IPS-18a (cell line): ENCODE results near the gene ARSD.
"Not testable (repeated sequence)": the region's sequence is repeated elsewhere in the genome, so short reads cannot be mapped to it uniquely, and the experiment has no call there.

ENCODE experiments used
- H3K27ac ChIP-seq: one replicate; pipeline ENCODE4 v1.5.1; 2013; ENCODE audit warnings: low read length
- H3K27me3 ChIP-seq: one replicate; pipeline ENCODE4 v1.6.1; 2013; ENCODE audit warnings: mild to moderate bottlenecking, low read length; ENCODE audit not compliant: control insufficient read depth, insufficient read depth
- H3K36me3 ChIP-seq: one replicate; pipeline ENCODE4 v1.6.1; 2013; ENCODE audit warnings: low read depth, low read length; ENCODE audit not compliant: control insufficient read depth
- H3K4me1 ChIP-seq: one replicate; pipeline ENCODE4 v1.6.1; 2013; ENCODE audit warnings: low read depth, low read length; ENCODE audit not compliant: control insufficient read depth
- H3K4me3 ChIP-seq: one replicate; pipeline ENCODE4 v1.5.1; 2013; ENCODE audit warnings: low read length
- H3K9ac ChIP-seq: one replicate; pipeline ENCODE4 v1.6.1; 2013; ENCODE audit warnings: mild to moderate bottlenecking, low read length, moderate library complexity
- H3K9me3 ChIP-seq: one replicate; pipeline ENCODE4 v1.6.1; 2013; ENCODE audit warnings: low read depth, low read length; ENCODE audit not compliant: control insufficient read depth

ARSD gene

DNA sequence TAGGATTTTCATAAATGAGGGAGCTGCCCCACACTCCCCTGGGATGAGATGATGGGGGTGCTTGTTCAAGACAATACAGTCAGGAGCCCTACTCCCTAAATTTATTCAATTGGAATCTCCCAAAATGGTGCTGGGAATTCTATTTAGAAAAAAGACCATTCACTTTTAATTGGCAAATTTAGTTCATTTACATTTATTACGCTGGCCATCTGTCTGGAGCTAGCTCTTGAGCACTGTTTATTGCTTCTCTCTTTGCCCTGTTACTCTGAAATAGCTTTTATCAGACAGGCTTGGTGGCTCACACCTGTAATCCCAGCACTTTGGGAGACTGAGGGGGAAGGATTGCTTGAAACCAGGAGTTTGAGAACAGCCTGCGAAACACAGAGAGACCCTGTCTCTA lies 2.0 kb upstream of the ARSD start:
- no peaks in the 10 kb centered on the region for H3K36me3 ChIP-seq
- H3K9me3 ChIP-seq = no peaks in the 10 kb centered on the region
- no peak overlapping the region for H3K27ac ChIP-seq
- H3K27me3 ChIP-seq = no peaks in the 10 kb centered on the region
- H3K9ac ChIP-seq = peak overlapping the region; percentile 10
- no peak overlapping the region for H3K4me3 ChIP-seq
- peaks cover 18% of the 10 kb centered on the region for H3K4me1 ChIP-seq

- H3K9me3 ChIP-seq = no peaks in the 10 kb centered on the region
- peak overlapping the region; percentile 94 for H3K9ac ChIP-seq
- peaks cover 25% of the 10 kb centered on the region for H3K4me1 ChIP-seq
- H3K27ac ChIP-seq = peak overlapping the region; percentile 83
- peak overlapping the region; percentile 68 for H3K4me3 ChIP-seq
- H3K27me3 ChIP-seq = no peaks in the 10 kb centered on the region
- H3K36me3 ChIP-seq = no peaks in the 10 kb centered on the region
Measured at GRCh38 chrX:2928191-2928582, 952 bp downstream of the ARSD start.

GRCh38 chrX:2926664-2927275 lies 2.4 kb downstream of the ARSD start:
- H3K9ac ChIP-seq = no peak overlapping the region
- H3K4me1 ChIP-seq = peaks cover 20% of the 10 kb centered on the region
- no peaks in the 10 kb centered on the region for H3K27me3 ChIP-seq
- H3K27ac ChIP-seq = no peak overlapping the region
- no peaks in the 10 kb centered on the region for H3K36me3 ChIP-seq
- no peaks in the 10 kb centered on the region for H3K9me3 ChIP-seq
- H3K4me3 ChIP-seq = no peak overlapping the region

DNA sequence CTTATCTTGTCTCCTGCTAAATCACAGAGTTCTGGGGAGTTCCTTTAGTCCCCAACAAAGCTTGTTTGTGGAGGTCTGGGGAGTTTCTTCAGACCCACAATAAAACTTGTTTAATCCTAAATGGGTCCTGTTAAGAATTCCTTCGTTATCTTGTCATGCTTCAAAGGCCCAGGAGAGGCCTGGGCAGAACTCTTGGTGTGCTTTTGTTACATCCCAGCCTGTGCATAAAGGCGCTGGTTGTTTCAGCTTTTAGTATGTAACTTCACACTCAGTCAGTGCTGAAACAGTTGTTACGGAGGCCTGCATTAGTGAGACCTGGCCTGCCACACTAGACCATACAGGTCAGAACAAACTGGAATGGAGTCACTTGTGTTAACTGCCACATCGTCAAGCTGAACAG lies 2.9 kb downstream of the ARSD start:
- H3K36me3 ChIP-seq, H3K4me3 ChIP-seq, H3K27ac ChIP-seq, H3K9ac ChIP-seq, H3K27me3 ChIP-seq, H3K9me3 ChIP-seq: not testable (repeated sequence)
- H3K4me1 ChIP-seq = peaks cover 19% of the 10 kb centered on the region

DNA sequence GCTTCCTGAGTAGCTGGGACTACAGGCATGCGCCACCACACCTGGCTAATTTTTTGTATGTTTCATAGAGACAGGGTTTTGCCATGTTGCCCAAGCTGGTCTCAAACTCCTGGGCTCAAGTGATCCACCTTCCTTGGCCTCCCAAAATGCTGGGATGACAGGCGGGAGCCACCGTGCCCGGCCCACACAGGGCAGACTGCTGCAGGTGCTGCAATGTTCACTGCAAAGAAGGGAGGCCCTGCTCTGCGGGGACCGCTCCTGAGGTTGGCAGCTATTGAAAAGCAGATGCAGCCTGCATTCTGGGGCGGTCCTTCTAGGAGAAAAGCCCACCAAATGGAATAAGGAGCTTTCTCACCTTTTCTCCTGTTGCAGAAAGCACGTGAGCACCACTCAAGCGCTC lies 5.0 kb downstream of the ARSD start:
- H3K9me3 ChIP-seq = no peaks in the 10 kb centered on the region
- H3K27ac ChIP-seq = no peak overlapping the region
- H3K36me3 ChIP-seq = no peaks in the 10 kb centered on the region

GRCh38 chrX:2921750-2922149 lies 7.4 kb downstream of the ARSD start:
- H3K4me1 ChIP-seq = peaks cover 7% of the 10 kb centered on the region
- no peaks in the 10 kb centered on the region for H3K9me3 ChIP-seq
- H3K27me3 ChIP-seq = no peaks in the 10 kb centered on the region
- no peak overlapping the region for H3K4me3 ChIP-seq
- H3K27ac ChIP-seq = no peak overlapping the region
- no peaks in the 10 kb centered on the region for H3K36me3 ChIP-seq
- H3K9ac ChIP-seq = no peak overlapping the region

More for the DNA sequence above, 5.0 kb downstream of the ARSD start:
- H3K27me3 ChIP-seq = no peaks in the 10 kb centered on the region
- H3K4me1 ChIP-seq = peaks cover 7% of the 10 kb centered on the region
- H3K4me3 ChIP-seq = no peak overlapping the region
- no peak overlapping the region for H3K9ac ChIP-seq

DNA sequence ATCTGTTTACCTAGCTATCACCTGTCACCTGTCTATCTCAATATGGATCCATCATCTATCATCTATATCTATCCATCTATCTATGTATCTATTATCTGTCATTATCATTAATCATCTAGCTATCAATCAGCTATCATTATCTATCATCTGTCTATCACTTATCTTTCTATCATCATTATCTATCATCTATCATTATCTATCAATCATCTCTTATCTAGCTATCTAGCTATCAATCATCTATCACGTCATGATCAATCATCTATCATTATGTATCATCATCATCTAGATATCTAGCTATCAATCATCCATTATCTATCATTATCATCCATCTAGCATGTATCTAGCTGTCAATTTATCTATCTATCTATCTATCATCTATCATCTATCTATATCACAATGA lies 7.9 kb downstream of the ARSD start:
- Histone ChIP-seq H3K36me3 (no peaks in the 10 kb centered on the region), H3K9me3 (no peaks in the 10 kb centered on the region), H3K27me3 (no peaks in the 10 kb centered on the region), H3K4me1 (peaks cover 7% of the 10 kb centered on the region), H3K9ac (no peak overlapping the region), H3K4me3 (no peak overlapping the region), H3K27ac (no peak overlapping the region)

DNA sequence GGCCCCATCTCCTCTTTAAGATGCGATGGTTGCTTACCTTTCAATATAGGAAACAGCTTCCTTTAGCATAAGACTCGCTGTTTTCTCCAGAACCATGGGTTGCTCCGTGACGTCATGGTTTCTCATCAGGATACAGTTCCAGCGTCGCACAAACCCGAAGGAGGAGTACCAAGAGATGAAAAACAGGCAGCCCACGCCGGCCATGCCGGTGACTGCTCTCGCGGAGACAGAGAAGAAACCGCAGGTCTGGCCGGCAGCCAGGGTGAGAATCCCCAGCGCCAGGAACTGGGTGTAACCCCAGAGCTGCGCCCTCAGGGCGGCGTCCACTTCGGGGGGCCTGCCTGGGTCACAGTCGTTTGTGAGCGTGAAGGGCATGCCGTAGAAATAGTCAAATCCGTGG lies 11.4 kb downstream of the ARSD start:
- Histone ChIP-seq H3K4me1 (peaks cover 13% of the 10 kb centered on the region), H3K4me3 (no peak overlapping the region), H3K9ac (no peak overlapping the region), H3K27me3 (no peaks in the 10 kb centered on the region), H3K9me3 (no peaks in the 10 kb centered on the region), H3K27ac (no peak overlapping the region), H3K36me3 (no peaks in the 10 kb centered on the region)

DNA sequence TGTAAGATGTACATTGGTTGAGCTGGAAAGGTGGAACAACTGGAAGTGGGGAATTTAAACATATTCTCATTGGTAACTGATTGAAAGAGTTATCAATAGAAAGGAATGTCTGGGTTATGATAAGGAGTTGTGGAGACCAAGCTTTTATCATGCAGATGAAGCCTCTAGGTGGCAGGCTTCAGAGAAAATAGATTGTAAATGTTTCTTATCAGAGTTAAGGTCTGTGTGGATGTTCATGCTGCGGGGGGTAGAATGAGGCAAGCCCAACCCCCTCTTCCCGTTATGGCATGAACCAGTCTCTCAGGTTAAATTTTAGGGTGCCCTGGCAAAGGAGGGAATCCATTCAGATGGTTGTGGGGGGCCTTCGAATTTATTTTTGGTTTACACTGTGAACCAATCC lies 16.0 kb downstream of the ARSD start:
- Histone ChIP-seq H3K36me3 (no peaks in the 10 kb centered on the region), H3K4me3 (no peak overlapping the region), H3K27me3 (no peaks in the 10 kb centered on the region), H3K27ac (no peak overlapping the region), H3K4me1 (peaks cover 18% of the 10 kb centered on the region), H3K9ac (no peak overlapping the region), H3K9me3 (no peaks in the 10 kb centered on the region)

GRCh38 chrX:2910109-2910508 lies 19.0 kb downstream of the ARSD start:
- no peaks in the 10 kb centered on the region for H3K27me3 ChIP-seq
- H3K4me3 ChIP-seq = no peak overlapping the region
- no peaks in the 10 kb centered on the region for H3K36me3 ChIP-seq
- peaks cover 18% of the 10 kb centered on the region for H3K4me1 ChIP-seq
- H3K9ac ChIP-seq = no peak overlapping the region
- H3K27ac ChIP-seq = no peak overlapping the region
- no peaks in the 10 kb centered on the region for H3K9me3 ChIP-seq

GRCh38 chrX:2908125-2908685 lies 20.9 kb downstream of the ARSD start:
- Histone ChIP-seq H3K4me1 (peaks cover 10% of the 10 kb centered on the region), H3K27me3 (no peaks in the 10 kb centered on the region), H3K4me3 (no peak overlapping the region), H3K36me3 (no peaks in the 10 kb centered on the region), H3K27ac (no peak overlapping the region), H3K9ac (no peak overlapping the region), H3K9me3 (no peaks in the 10 kb centered on the region)

DNA sequence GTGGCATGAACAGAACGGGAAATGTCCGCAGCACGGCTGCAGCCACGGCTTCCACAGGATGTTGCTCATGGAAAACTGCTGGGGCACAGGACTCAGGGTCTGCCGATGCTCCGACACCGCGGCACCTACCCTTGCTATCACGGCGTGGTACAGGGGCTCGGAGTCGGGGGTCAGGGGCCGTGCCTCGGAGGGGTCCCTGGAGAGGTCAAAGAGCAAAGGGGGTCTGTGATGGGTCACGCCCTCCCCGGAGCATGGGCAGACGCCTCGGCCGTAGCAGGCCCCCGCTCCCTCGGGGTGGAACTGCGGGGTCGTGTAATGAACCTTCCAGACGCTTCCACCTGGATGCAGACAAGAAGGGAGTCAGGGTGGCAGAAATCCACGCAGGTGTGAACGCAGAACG lies 21.8 kb downstream of the ARSD start:
- no peak overlapping the region for H3K9ac ChIP-seq
- no peak overlapping the region for H3K27ac ChIP-seq
- no peak overlapping the region for H3K4me3 ChIP-seq
- H3K36me3 ChIP-seq = no peaks in the 10 kb centered on the region
- H3K27me3 ChIP-seq = no peaks in the 10 kb centered on the region
- peaks cover under 1% of the 10 kb centered on the region for H3K4me1 ChIP-seq
- H3K9me3 ChIP-seq = no peaks in the 10 kb centered on the region
